Uterus (tissue), 2 donors: ENCODE data around the gene THSD4.

ENCODE experiments used
- POLR2A ChIP-seq, 2 donors: fragments of 450-650 bp; IDR thresholded peaks; one replicate each; pipeline ENCODE4 v1.6.1; 2016; ENCODE audit warnings: antibody characterized with exemption in 2 of 2, mild to moderate bottlenecking in 1 of 2, moderate library complexity in 1 of 2
- TF ChIP-seq, protein P1 (sequence below), 4 experiments: fragments of 200-600 bp in 2 of 4; fragments of 450-650 bp in 2 of 4; sonication (generic) in 2 of 4; IDR thresholded peaks; one replicate each; pipeline ENCODE4 v1.5.1; 2016 to 2019; ENCODE audit warnings: antibody characterized with exemption in 4 of 4, mild to moderate bottlenecking in 2 of 4, moderate library complexity in 1 of 4

DNA sequence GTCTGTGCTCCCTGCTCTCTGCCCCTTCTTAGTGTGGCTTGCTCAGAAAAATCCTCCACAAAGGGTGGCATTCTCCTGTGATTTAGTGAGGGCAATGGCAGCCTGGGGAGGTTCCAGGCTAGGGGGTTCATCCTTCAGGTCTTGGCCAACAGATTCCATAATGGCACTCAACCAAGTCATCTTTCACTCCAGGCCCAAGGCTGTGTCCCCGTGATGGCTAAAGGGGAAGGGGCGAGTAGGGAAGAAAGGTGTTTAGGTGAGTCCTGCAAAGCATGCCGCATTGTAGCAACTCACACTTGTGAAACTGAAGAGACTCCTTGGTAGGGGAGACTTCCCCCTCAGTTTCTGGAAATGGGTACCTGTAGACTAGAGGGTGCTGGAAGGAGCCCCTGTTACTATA, 105.6 kb downstream of the THSD4 start:
- no peak for TF ChIP-seq POLR2A (IDR thresholded peaks at IDR 0.05)
- TF ChIP-seq, protein P1, sequence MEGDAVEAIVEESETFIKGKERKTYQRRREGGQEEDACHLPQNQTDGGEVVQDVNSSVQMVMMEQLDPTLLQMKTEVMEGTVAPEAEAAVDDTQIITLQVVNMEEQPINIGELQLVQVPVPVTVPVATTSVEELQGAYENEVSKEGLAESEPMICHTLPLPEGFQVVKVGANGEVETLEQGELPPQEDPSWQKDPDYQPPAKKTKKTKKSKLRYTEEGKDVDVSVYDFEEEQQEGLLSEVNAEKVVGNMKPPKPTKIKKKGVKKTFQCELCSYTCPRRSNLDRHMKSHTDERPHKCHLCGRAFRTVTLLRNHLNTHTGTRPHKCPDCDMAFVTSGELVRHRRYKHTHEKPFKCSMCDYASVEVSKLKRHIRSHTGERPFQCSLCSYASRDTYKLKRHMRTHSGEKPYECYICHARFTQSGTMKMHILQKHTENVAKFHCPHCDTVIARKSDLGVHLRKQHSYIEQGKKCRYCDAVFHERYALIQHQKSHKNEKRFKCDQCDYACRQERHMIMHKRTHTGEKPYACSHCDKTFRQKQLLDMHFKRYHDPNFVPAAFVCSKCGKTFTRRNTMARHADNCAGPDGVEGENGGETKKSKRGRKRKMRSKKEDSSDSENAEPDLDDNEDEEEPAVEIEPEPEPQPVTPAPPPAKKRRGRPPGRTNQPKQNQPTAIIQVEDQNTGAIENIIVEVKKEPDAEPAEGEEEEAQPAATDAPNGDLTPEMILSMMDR (IDR thresholded peaks at IDR 0.05) = no peak
